HepG2 (cell line): ENCODE data around the gene TAS2R60. TPM values are rescaled to one million over a fixed set of nuclear protein-coding genes. Genes with fewer than 3 reads are reported as not detected.

Experiments
- BCL6 ChIP-seq: IDR thresholded peaks from 2 replicates; pipeline ENCODE4 v1.6.1; 2016; ENCODE audit warnings: missing genetic modification reagents, missing compliant biosample characterization
- CHD2 ChIP-seq: IDR thresholded peaks from 2 replicates; pipeline ENCODE4 v1.6.1; 2011; ENCODE audit warnings: low read depth, low read length, improper control_type of control experiment
- E2F1 ChIP-seq: sonication (generic); formaldehyde crosslinking; IDR thresholded peaks from 2 replicates; pipeline ENCODE4 v1.5.0; 2020; ENCODE audit warnings: missing genetic modification reagents
- GLI4 ChIP-seq: sonication (generic); formaldehyde crosslinking; IDR thresholded peaks from 2 replicates; pipeline ENCODE4 v1.5.1; 2020; ENCODE audit warnings: missing genetic modification reagents, mild to moderate bottlenecking, moderate library complexity, borderline replicate concordance
- PTBP1 ChIP-seq: fragments of 200-400 bp; formaldehyde crosslinking; IDR thresholded peaks from 2 replicates; pipeline ENCODE4 v1.6.1; 2018; ENCODE audit warnings: low read length, low read depth; ENCODE audit not compliant: poor library complexity, severe bottlenecking
- ZBTB40 ChIP-seq, 2 experiments: fragments of 450-650 bp in 1 of 2; sonication (generic) in 1 of 2; formaldehyde crosslinking in 1 of 2; IDR thresholded peaks; 2 replicates each; pipeline versions ENCODE4 v1.6.1 to v1.8.0; 2016 to 2022; ENCODE audit warnings: antibody characterized with exemption in 1 of 2, mild to moderate bottlenecking in 1 of 2, missing genetic modification reagents in 1 of 2
- ZNF224 ChIP-seq: sonication (generic); formaldehyde crosslinking; IDR thresholded peaks from 2 replicates; pipeline ENCODE4 v1.5.0; 2020; ENCODE audit warnings: mild to moderate bottlenecking, missing genetic modification reagents
- ZNF232 ChIP-seq: sonication (generic); formaldehyde crosslinking; IDR thresholded peaks from 2 replicates; pipeline ENCODE4 v1.4.0; 2020; ENCODE audit warnings: missing genetic modification reagents, borderline replicate concordance
- ZNF333 ChIP-seq: sonication (generic); formaldehyde crosslinking; IDR thresholded peaks from 2 replicates; pipeline ENCODE4 v1.4.0; 2020; ENCODE audit warnings: mild to moderate bottlenecking, missing genetic modification reagents, borderline replicate concordance
- ZNF629 ChIP-seq: sonication (generic); formaldehyde crosslinking; conservative IDR thresholded peaks from 2 replicates; pipeline ENCODE4 v1.5.0; 2020; ENCODE audit warnings: missing genetic modification reagents
- ZNF782 ChIP-seq: sonication (generic); formaldehyde crosslinking; IDR thresholded peaks from 2 replicates; pipeline ENCODE4 v1.4.0; 2020; ENCODE audit warnings: missing genetic modification reagents, mild to moderate bottlenecking, borderline replicate concordance
- polyA plus RNA-seq, 8 experiments: library from polyadenylated mRNA; depleted of rRNA in 3 of 8; stranded (reverse) in 7 of 8; unstranded in 1 of 8; fragments of >200 nt; fragmentation: Illumina TruSeq in 4 of 8; extraction: Trizol in 4 of 8; gene quantifications; 2 replicates each; pipeline versions ENCODE4 v1.2.1 to v1.2.3, GENCODE V29; 2011 to 2016; ENCODE audit warnings: low read depth in 4 of 8, missing spikeins in 1 of 8, mixed read lengths in 1 of 8; ENCODE audit not compliant: insufficient read depth in 1 of 8
- total RNA-seq, 5 experiments: library from RNA; depleted of rRNA; stranded (reverse); fragments of >200 nt; fragmentation: Illumina TruSeq; extraction: Trizol; gene quantifications; 2 replicates each; pipeline ENCODE4 v1.2.3, GENCODE V29; 2016; ENCODE audit warnings: low read depth in 1 of 5
- TF ChIP-seq, protein P1 (sequence below): sonication (generic); formaldehyde crosslinking; IDR thresholded peaks from 2 replicates; pipeline ENCODE4 v1.4.0; 2020; ENCODE audit warnings: missing genetic modification reagents, borderline replicate concordance

Gene TAS2R60
- total and polyA plus RNA-seq, 2 of the 13 experiments (the other 11 are each of a cell fraction or from before 2014, with no cell fraction given), result not detected

GRCh38 chr7:143395187-143396149, 47.8 kb upstream of the TAS2R60 start (continued):
- TF ChIP-seq ZNF782 (CRISPR knock-in tag) (no peak), ZNF629 (CRISPR knock-in tag) (no peak), CHD2 (0 out of 2 replicates have a peak, but pooled peaks have one; percentile 13), ZNF232 (0 out of 2 replicates have a peak, but pooled peaks have one; percentile 47), E2F1 (CRISPR knock-in tag) (0 out of 2 replicates have a peak, but pooled peaks have one; percentile 43), ZBTB40 (IDR thresholded peaks at IDR 0.05) (no peak), ZBTB40 (CRISPR knock-in tag; IDR thresholded peaks at IDR 0.05) (0 out of 2 replicates have a peak, but pooled peaks have one; percentile 48), PTBP1 (no peak), GLI4 (CRISPR knock-in tag) (0 out of 2 replicates have a peak, but pooled peaks have one; percentile 84), BCL6 (peak; percentile 93), ZNF224 (CRISPR knock-in tag) (no peak), ZNF333 (CRISPR knock-in tag) (0 out of 2 replicates have a peak, but pooled peaks have one; percentile 56)
- TF ChIP-seq, protein P1, sequence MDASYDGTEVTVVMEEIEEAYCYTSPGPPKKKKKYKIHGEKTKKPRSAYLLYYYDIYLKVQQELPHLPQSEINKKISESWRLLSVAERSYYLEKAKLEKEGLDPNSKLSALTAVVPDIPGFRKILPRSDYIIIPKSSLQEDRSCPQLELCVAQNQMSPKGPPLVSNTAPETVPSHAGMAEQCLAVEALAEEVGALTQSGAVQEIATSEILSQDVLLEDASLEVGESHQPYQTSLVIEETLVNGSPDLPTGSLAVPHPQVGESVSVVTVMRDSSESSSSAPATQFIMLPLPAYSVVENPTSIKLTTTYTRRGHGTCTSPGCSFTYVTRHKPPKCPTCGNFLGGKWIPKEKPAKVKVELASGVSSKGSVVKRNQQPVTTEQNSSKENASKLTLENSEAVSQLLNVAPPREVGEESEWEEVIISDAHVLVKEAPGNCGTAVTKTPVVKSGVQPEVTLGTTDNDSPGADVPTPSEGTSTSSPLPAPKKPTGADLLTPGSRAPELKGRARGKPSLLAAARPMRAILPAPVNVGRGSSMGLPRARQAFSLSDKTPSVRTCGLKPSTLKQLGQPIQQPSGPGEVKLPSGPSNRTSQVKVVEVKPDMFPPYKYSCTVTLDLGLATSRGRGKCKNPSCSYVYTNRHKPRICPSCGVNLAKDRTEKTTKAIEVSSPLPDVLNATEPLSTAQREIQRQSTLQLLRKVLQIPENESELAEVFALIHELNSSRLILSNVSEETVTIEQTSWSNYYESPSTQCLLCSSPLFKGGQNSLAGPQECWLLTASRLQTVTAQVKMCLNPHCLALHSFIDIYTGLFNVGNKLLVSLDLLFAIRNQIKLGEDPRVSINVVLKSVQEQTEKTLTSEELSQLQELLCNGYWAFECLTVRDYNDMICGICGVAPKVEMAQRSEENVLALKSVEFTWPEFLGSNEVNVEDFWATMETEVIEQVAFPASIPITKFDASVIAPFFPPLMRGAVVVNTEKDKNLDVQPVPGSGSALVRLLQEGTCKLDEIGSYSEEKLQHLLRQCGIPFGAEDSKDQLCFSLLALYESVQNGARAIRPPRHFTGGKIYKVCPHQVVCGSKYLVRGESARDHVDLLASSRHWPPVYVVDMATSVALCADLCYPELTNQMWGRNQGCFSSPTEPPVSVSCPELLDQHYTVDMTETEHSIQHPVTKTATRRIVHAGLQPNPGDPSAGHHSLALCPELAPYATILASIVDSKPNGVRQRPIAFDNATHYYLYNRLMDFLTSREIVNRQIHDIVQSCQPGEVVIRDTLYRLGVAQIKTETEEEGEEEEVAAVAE (CRISPR knock-in tag), result no peak
